Activated B cell treated with CpG ODN at 0.5 μM for 24 hours (primary cell): ENCODE data around the gene ABR. TPM values are rescaled to one million over a fixed set of nuclear protein-coding genes. Genes with fewer than 3 reads are reported as not detected.

Experiments used
- ATAC-seq: fragments of 200-7000 bp; cut with Tn5 transposase; one replicate; pipeline ENCODE4 v1.10.0; 2021; ENCODE audit warnings: low read depth, mild to moderate bottlenecking, moderate library complexity
- CTCF ChIA-PET: fragments of 350-600 bp; sonication (Branson Sonifier 250); formaldehyde crosslinking; loops from one replicate; lab custom pipeline; 2021; ENCODE audit warnings: antibody characterized with exemption; lab: Charles Lee
- POLR2A ChIA-PET: fragments of 350-600 bp; sonication (Branson Sonifier 250); formaldehyde crosslinking; loops from one replicate; lab custom pipeline; 2021; ENCODE audit warnings: antibody characterized with exemption; lab: Charles Lee
- DNase-seq: peaks from one replicate; pipeline ENCODE4 v3.0.0; 2022
- H3K27ac Mint-ChIP-seq: one replicate; pipeline ENCODE4 v1.8.0; 2020; ENCODE audit warnings: mixed read lengths
- H3K27me3 Mint-ChIP-seq: one replicate; pipeline ENCODE4 v1.8.0; 2021; ENCODE audit warnings: mixed read lengths
- H3K36me3 Mint-ChIP-seq: one replicate; pipeline ENCODE4 v1.8.0; 2021; ENCODE audit warnings: low read depth, mixed read lengths
- H3K4me1 Mint-ChIP-seq: one replicate; pipeline ENCODE4 v1.8.0; 2021; ENCODE audit warnings: mixed read lengths
- H3K4me3 Mint-ChIP-seq: one replicate; pipeline ENCODE4 v1.8.0; 2020; ENCODE audit warnings: mild to moderate bottlenecking, mixed read lengths
- H3K9me3 Mint-ChIP-seq: one replicate; pipeline ENCODE4 v1.8.0; 2020; ENCODE audit warnings: mixed read lengths
- intact Hi-C: fragments of 100-400 bp; cut with micrococcal nuclease; formaldehyde crosslinking; loops from one replicate; pipeline ENCODE4 v1.15.1; 2024
- total RNA-seq: library from RNA; stranded (reverse); gene quantifications from 2 replicates; pipeline ENCODE4 v1.2.3, GENCODE V29; 2022
- TF ChIP-seq, protein P1 (sequence below): fragments of 200-600 bp; IDR thresholded peaks from one replicate; pipeline ENCODE4 v1.8.0; 2022; ENCODE audit warnings: antibody characterized with exemption, mild to moderate bottlenecking

The ABR gene
- total RNA-seq, 1 donor from 2014 or later = 150 TPM

GRCh38 chr17:964876-965275, 214.9 kb downstream of the ABR start:
- ChIA-PET POLR2A (no interaction called here), CTCF (no interaction called here)
- no peaks in the 10 kb centered on the region for H3K36me3 Mint-ChIP-seq
- no peaks in the 10 kb centered on the region for H3K9me3 Mint-ChIP-seq
- H3K4me3 Mint-ChIP-seq = no peak overlapping the region
- no peak overlapping the region for H3K27ac Mint-ChIP-seq
- peaks cover 18% of the 10 kb centered on the region for H3K27me3 Mint-ChIP-seq
- intact Hi-C loops = no loop called here
- no peak for ATAC-seq
- no peak for DNase-seq
- no peaks in the 10 kb centered on the region for H3K4me1 Mint-ChIP-seq
- TF ChIP-seq, protein P1, sequence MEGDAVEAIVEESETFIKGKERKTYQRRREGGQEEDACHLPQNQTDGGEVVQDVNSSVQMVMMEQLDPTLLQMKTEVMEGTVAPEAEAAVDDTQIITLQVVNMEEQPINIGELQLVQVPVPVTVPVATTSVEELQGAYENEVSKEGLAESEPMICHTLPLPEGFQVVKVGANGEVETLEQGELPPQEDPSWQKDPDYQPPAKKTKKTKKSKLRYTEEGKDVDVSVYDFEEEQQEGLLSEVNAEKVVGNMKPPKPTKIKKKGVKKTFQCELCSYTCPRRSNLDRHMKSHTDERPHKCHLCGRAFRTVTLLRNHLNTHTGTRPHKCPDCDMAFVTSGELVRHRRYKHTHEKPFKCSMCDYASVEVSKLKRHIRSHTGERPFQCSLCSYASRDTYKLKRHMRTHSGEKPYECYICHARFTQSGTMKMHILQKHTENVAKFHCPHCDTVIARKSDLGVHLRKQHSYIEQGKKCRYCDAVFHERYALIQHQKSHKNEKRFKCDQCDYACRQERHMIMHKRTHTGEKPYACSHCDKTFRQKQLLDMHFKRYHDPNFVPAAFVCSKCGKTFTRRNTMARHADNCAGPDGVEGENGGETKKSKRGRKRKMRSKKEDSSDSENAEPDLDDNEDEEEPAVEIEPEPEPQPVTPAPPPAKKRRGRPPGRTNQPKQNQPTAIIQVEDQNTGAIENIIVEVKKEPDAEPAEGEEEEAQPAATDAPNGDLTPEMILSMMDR = no peak

GRCh38 chr17:962670-963069, 217.1 kb downstream of the ABR start:
- Mint-ChIP-seq H3K9me3 (no peaks in the 10 kb centered on the region), H3K4me1 (no peaks in the 10 kb centered on the region), H3K4me3 (no peak overlapping the region), H3K36me3 (no peaks in the 10 kb centered on the region), H3K27ac (no peak overlapping the region), H3K27me3 (peaks cover 16% of the 10 kb centered on the region)
- CTCF ChIA-PET = no interaction called here
- POLR2A ChIA-PET = no interaction called here
- ATAC-seq (no peak), DNase-seq (no peak)
- intact Hi-C loops = no loop called here
- TF ChIP-seq, protein P1 = no peak

DNA sequence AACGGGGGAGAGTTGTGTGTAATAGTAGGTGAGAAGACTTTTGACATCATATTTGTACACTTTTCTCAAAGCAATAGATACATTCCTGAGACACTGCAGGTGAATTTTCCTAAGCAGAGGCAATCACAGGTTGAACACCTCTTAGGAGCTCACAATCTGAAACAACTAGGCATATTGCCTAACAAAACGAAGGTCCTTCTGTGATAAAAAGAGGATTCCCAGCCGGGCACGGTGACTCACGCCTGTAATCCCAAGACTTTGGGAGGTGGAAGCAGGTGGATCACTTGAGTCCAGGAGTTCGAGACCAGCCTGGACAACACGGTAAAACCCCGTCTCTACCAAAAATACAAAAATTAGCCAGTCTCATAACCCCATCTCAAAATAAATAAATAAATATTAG, 217.6 kb downstream of the ABR start:
- Mint-ChIP-seq H3K27ac (no peak overlapping the region), H3K27me3 (peaks cover 16% of the 10 kb centered on the region), H3K36me3 (no peaks in the 10 kb centered on the region), H3K9me3 (no peaks in the 10 kb centered on the region), H3K4me3 (no peak overlapping the region), H3K4me1 (no peaks in the 10 kb centered on the region)
- CTCF ChIA-PET = no interaction called here
- ATAC-seq (no peak), DNase-seq (no peak)
- POLR2A ChIA-PET = no interaction called here
- intact Hi-C loops = no loop called here
- TF ChIP-seq, protein P1 = no peak

GRCh38 chr17:958712-959451, 220.9 kb downstream of the ABR start:
- Mint-ChIP-seq H3K27me3 (peaks cover 11% of the 10 kb centered on the region), H3K4me1 (no peaks in the 10 kb centered on the region), H3K36me3 (no peaks in the 10 kb centered on the region), H3K27ac (no peak overlapping the region), H3K9me3 (no peaks in the 10 kb centered on the region), H3K4me3 (no peak overlapping the region)
- ATAC-seq = no peak
- ChIA-PET CTCF (no interaction called here), POLR2A (no interaction called here)
- TF ChIP-seq, protein P1 = no peak
- intact Hi-C loops = no loop called here
- no peak for DNase-seq

- H3K9me3 Mint-ChIP-seq = no peaks in the 10 kb centered on the region
- CTCF ChIA-PET = no interaction called here
- ATAC-seq (no peak), DNase-seq (no peak)
- no peaks in the 10 kb centered on the region for H3K36me3 Mint-ChIP-seq
- H3K4me1 Mint-ChIP-seq = no peaks in the 10 kb centered on the region
- intact Hi-C loops = no loop called here
- POLR2A ChIA-PET = no interaction called here
- H3K27ac Mint-ChIP-seq = no peak overlapping the region
- TF ChIP-seq, protein P1 = no peak
- peaks cover 11% of the 10 kb centered on the region for H3K27me3 Mint-ChIP-seq
- no peak overlapping the region for H3K4me3 Mint-ChIP-seq
Measured at GRCh38 chr17:957856-958421, 221.8 kb downstream of the ABR start.
